HT1080 (cell line): ENCODE measurements around the gene NR1D2. TPM values are rescaled to one million over a fixed set of nuclear protein-coding genes. Genes with fewer than 3 reads are reported as not detected.
A peak's percentile ranks its signal among the peaks of the same experiment; 100 is the strongest.

Source experiments
- DNase-seq: peaks from one replicate; pipeline ENCODE4 v3.0.0-alpha.2; 2015; ENCODE audit warnings: low read depth
- total RNA-seq: library from RNA; depleted of rRNA; stranded (reverse); fragments of >200 nt; shearing (Covaris generic); gene quantifications from 2 replicates; pipeline ENCODE4 v1.2.3, GENCODE V29; 2014

NR1D2 gene
- total RNA-seq, 1 experiment from 2014 or later: 46.4 TPM

DNA sequence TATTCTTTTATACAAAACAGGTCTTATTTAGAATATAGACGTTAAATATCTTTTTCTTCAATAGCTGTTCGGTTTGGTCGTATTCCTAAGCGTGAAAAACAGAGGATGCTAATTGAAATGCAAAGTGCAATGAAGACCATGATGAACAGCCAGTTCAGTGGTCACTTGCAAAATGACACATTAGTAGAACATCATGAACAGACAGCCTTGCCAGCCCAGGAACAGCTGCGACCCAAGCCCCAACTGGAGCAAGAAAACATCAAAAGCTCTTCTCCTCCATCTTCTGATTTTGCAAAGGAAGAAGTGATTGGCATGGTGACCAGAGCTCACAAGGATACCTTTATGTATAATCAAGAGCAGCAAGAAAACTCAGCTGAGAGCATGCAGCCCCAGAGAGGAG, 16.8 kb downstream of the NR1D2 start:
- no peak for DNase-seq

DNA sequence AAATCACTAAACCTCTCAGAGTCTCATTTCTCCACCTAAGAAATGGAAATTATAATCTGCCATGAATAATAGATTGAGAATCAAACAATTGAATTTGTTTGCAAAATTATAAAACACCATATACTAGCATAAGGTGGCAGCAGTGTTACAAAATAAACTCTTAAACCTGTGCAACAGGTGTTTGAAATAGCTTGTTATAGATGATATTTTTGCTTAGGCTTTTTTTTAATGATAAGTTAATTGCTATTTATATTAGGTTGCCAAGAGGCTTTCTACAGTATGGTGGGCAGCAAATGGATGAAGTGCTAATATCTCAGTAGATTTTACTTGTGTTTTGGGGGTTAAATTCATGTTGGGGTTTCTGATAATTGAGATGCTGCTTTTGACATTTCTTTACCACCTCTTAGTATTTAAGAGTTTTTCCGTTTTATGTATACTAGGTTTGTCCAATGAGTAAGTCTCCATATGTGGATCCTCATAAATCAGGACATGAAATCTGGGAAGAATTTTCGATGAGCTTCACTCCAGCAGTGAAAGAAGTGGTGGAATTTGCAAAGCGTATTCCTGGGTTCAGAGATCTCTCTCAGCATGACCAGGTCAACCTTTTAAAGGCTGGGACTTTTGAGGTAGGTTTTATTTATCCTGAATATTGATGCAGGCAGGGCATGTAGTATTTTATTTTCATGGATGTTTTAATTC, 19.6 kb downstream of the NR1D2 start:
- DNase-seq: no peak

DNA sequence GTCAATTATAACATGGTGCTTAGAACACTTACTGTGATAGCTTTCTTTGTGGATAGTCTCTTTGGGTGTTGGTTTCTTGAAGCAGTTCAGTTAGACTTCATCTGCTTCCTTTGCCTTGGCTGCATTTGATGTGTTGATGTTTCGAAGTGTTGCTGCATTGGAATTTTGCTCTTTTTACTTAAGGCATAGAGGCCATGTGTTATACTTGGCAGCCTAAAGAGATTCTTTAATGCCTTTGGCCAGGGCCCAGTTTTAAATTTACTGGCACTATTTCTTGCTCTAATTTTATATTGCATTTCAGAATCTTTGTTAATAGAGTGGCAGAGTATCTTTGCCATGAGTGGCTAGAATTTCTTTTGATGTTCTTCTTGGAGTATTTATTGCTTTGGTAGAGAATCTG, 21.2 kb downstream of the NR1D2 start:
- DNase-seq: no peak

GRCh38 chr3:23968463-23969184, 23.5 kb downstream of the NR1D2 start:
- peak; percentile 72 for DNase-seq

- no peak for DNase-seq
Measured at GRCh38 chr3:23969393-23969792, 24.3 kb downstream of the NR1D2 start.

DNA sequence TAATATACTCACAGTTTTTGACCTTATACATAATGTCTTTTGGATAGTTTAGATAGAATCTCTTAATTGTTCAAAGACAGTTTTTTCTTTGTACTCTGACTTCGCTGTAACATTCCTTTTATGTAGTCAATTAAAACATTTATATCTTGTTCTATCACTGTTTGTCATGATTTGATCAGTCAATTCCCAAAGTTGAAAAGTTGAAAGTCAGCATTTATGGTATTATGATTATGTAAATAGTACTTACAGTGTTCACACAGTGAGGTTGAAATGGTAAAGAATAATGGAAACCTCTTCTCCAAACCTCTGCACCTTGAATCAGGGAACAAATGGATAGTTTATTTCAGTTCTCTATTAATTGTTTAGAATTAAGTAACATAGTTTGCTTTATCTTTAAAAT, 26.6 kb downstream of the NR1D2 start:
- DNase-seq: no peak

DNA sequence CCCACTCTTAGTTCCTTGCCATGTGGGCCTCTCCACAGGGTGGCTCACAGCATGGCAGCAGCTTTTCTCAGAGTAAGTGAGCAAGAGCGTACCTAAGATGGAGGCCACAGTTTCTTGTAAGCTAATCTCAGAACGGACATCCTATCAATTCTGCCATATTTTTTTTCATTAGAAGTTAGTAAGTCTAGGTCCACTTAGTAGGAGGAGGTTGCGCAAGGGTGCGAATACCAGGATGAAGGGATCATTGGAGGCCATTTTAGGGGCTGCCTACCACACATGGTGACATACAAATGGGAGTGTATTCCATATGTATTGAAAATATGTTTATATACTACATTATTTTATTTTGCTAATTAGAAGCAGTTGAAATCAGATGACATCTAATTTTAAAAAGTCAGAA, 31.5 kb downstream of the NR1D2 start:
- DNase-seq: no peak

GRCh38 chr3:23979569-23979968, 34.5 kb downstream of the NR1D2 start:
- no peak for DNase-seq

- DNase-seq: peak; percentile 10
Measured at GRCh38 chr3:23981136-23981535, 36.0 kb downstream of the NR1D2 start.

- DNase-seq: peak; percentile 42
Measured at GRCh38 chr3:23981955-23982354, 36.9 kb downstream of the NR1D2 start.

GRCh38 chr3:23984934-23985333, 39.8 kb downstream of the NR1D2 start:
- no peak for DNase-seq

GRCh38 chr3:23985747-23986544, 40.9 kb downstream of the NR1D2 start:
- DNase-seq: no peak

DNA sequence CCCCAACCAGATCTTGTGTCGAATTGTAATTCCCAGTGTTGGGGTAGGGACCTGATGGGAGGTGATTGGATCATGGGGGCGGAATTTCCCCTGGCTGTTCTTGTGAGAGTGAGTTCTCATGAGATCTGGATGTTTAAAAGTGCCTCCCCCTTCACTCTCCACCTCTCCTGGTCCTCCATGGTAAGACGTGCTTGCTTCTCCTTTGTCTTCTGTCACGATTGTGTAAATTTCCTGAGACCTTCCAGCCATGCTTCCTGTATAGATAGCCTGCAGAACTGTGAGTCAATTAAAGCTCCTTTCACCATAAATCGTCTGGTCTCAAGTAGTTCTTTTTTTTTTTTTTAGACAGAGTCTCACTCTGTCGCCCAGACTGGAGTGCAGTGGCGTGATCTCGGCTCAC, 42.3 kb downstream of the NR1D2 start:
- DNase-seq: no peak

- no peak for DNase-seq
Measured at GRCh38 chr3:23991306-23991682, 46.2 kb downstream of the NR1D2 start.

GRCh38 chr3:23991683-23992628, 46.9 kb downstream of the NR1D2 start:
- DNase-seq: peak; percentile 63

DNA sequence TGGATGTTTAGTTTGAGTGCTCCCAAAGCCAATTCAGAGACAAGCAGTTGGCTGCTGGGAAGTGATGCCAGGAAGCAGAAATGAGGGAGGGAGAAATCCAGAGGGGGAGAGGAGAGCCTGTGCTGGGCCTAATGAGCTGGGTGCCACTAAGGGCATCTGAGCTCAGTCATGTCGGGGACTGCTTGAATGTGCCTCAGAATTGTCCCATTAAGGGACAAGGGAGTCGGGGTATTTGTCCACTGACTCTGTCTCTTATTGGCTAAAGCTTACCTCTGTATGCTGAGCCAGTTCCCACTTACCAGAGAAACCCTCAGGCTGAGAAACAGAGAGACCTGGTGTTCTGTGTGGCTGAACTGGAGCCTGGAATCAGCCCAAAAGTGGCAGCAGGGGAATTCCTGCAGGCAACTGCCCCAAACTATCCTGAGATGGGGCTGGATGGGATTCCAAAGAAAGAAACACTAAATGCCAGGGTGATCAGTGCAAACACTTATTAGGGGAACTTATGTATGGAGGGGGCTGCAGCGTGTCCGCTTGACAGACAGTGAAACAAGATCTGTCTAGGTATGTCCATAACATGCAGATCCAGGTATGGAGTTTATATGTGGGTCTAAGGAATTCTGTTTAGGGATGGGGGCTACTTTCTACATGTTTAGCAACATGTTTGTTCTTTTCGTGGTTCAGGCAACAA, 48.6 kb downstream of the NR1D2 start:
- no peak for DNase-seq

GRCh38 chr3:23994244-23994569, 49.1 kb downstream of the NR1D2 start:
- no peak for DNase-seq

- no peak for DNase-seq
Measured at GRCh38 chr3:23995219-23995618, 50.1 kb downstream of the NR1D2 start.

GRCh38 chr3:23996095-23996524, 51.0 kb downstream of the NR1D2 start:
- no peak for DNase-seq

DNA sequence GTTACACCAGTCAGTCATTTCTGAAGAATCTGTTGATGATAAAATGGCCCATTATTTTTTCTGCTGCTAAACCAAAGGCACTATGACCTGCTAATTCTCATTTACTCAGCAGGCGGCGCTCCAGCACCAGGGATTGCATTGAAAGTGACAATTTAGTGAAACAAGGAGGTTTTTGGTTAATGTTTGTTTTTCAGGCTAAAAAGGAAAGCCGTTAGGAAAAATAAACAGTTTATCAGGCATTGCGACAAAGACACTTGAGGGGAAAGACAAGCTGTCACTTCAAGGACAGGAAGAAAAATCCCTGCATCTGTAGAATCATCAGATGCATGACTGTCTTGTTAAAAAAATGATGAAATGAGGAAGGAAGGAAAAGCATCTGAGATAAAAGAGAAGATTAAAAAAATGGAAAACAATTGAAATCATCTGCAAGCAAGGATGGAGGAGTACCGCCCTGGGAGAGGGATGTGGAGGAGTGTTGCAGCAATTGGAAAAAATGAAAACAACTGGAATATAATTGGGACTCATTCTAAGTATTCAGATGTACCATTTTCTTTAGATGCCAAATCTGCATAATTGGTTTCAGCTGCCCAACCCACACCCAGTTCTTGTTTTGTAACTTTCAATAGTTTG, 54.0 kb downstream of the NR1D2 start:
- DNase-seq: peak; percentile 59
